HG03045 (cell line): ENCODE results near the gene ART4.
A peak's percentile ranks its signal among the peaks of the same experiment; 100 is the strongest.

Experiments used
- ATAC-seq: cut with Tn5 transposase; IDR thresholded peaks from one replicate; pipeline ENCODE4 v1.9.1; 2021; ENCODE audit warnings: mild to moderate bottlenecking, moderate library complexity; ENCODE audit not compliant: unreplicated experiment

Gene ART4

GRCh38 chr12:14811486-14811885, 31.8 kb downstream of the ART4 start:
- ATAC-seq, result no peak

- ATAC-seq, result no peak
Measured at GRCh38 chr12:14810953-14811483, 32.3 kb downstream of the ART4 start.

GRCh38 chr12:14810167-14810952, 33.0 kb downstream of the ART4 start:
- ATAC-seq, result no peak

DNA sequence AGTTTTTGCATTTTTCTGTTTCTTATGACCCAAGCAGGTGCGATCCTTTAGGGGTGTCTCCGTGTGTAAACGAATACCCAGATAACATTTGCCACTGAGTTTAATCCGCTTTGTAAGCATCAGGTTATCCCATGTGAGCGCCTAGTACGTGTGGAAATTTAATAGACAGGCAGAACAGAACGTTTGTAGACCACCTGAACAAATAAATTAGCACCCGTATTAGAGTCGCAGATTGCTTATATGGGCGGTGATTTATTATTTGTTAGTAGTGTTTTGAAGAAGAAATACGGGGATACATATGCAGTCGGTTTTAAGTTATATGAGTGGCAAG, 39.5 kb downstream of the ART4 start:
- ATAC-seq, result peak; percentile 19

DNA sequence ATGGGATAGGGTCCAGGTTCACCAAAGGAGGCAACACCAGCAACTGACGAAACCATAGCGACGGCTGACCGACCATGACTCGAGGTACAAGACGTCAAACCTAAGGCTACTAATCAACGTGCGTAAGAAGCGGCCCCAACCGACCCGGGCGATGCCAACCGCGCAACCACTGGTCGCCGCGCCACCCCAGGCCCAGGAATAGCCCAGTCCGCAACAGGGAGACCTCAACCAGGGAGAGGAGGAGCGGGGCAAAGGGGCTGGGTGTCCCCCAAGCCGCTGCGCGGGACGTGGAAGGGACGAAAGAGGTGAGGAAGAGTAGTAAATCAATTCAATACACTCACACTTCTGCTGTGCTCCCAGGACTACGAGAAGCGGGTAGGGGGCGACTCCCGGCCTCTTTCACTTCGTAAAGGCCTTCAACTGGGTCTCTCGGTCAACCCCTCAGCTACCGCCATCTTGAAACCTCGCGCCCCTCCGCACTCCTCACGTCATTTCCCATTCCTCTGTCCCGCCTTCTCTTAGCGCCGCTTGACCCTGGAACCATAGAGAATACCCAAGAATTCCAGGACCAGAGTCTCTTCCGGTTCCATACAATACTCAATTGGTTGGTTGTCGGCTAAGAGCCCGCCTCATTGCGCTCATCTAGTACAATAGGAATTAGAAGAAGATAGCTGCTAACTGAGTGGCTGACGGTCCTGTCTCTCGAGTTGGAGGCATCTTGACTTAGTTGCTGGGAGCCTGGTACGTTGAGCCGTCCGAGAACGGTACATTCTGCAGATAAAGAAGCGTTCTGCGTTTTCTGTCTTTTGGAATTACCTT, 40.1 kb downstream of the ART4 start, which contains the start of the genes C12orf60 and WBP11:
C12orf60 (plus strand) TSS at position 660 of the 819 bp plus-strand sequence. CDS start 19,266 bp downstream, outside the sequence.
WBP11 (minus strand) TSS at position 468 of the 819 bp plus-strand sequence. CDS start 2,095 bp downstream, outside the sequence.
- peak; percentile 100 for ATAC-seq

DNA sequence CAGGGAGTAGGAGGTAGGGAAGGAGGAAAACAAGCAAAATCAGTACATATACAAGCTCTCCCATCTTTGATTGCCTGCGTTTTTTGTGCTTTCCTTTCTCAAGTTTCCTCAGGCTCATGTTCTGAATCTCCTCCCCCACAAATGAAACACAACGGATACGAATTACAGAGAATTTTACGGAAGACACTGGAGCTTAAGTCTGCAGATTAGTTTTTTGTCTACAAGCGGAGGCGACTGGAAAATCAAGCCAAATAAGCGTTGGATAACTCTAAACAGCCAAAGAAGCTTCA, 40.7 kb downstream of the ART4 start:
- no peak for ATAC-seq

- ATAC-seq, result no peak
Measured at GRCh38 chr12:14802247-14802646, 41.1 kb downstream of the ART4 start.

GRCh38 chr12:14795028-14795448, 48.3 kb downstream of the ART4 start:
- ATAC-seq, result no peak

DNA sequence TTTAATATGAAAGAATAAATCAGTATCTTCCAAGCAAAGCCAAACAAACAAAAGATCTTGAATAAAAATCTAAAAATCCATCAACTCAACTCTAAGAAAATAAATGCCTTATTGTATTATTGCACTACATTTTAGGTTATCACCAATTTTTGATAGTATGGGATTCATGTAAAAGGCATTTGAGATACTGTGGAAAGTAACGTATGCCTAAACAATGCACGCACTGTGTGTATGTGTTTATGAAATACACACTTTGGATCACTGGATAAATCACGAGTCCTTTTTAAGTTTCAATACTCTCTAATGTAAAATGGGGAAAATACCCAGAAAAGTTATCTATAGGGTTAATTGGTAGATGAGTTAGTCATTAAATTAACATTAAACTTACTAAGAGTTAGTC, 57.8 kb downstream of the ART4 start:
- no peak for ATAC-seq

- no peak for ATAC-seq
Measured at GRCh38 chr12:14784471-14784870, 58.9 kb downstream of the ART4 start.

- ATAC-seq, result no peak
Measured at GRCh38 chr12:14782756-14783155, 60.6 kb downstream of the ART4 start.

DNA sequence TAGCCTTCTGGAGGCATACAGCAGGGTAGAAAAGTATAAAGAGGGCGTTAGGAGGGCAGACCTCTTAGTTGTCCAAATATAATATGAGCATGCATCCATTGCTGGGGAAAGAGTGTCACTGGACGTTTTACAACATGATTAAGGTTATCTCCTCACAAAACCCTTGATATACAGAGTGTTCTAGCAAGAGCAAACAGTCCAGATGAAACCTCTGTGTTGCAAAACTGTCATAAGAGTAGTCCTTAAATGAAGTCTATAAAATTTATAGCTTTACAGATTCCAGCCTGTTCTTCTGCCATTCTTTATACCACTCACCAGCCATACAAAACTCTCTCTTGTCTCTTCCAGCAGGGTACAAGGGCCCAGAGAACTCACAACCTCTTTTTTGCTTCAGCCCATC, 61.8 kb downstream of the ART4 start:
- no peak for ATAC-seq

DNA sequence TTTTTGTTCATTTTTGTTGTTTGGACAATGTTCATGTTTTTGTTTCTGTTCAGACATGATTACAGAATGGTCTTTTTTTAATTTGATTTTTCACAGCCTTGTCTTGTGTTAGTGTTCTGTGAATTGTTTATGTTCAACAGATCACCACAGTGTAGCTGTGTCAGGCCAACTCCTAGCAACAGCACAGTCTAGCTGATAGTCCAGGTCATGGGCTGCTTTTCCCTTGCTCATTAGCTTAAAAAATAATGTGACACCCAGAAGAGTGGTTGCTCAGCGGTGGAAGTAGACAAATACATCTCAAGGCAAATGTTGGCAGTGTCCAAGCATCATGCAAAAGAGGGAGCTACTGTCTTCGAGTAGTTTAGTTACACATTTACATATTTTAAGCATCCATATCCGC, 62.5 kb downstream of the ART4 start:
- no peak for ATAC-seq

DNA sequence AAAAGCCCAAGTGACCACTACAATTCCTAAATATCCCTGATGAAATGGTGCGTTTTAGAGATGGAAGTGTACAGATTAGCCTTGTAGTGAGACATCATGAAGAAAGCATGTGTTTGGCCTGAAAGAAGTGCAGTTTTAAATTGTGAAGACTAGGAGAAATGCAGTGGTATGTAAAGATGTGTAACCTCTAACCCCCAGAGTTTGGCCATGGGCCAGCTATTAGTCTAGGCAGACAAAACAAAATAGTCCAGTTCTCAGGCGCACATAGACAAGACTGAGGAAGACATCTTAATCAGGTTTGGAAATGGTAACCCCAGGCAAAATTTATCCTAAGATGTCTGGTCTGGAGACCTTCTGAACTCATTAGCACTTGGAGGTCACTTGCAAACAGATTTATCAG, 63.5 kb downstream of the ART4 start:
- ATAC-seq, result no peak

GRCh38 chr12:14777271-14777670, 66.1 kb downstream of the ART4 start:
- no peak for ATAC-seq

DNA sequence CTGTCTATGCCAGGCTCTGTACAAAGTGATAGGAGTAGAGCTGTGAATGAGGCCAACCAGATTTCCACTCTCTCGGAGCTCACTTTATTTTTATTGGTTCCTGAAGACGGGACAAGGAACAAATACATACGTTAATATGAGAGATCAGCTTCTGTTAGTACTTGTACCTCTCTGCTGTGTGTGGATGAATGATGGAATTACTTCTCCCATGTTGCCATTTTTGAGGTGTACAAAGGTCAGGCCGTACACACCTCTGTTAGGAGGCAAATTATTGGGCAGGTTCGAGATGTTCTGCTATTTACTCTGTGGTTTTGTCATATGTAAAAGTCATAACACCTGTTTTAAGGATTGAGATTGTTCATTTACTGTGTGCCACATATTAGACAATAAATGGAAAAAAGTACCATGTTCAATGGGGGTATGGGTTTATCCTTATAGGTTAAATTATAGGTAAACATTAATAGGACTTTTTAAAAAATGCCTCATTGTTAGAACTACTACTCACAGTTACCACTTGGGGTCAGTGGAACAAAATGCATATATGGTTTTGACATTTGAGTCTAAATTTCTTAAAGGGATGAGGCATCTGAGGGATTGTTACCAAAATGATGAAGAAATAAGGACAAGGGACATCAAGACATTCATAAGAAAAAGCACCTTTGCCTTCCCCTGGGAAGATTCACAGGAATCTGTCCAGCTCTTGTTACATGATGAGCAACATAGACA, 66.9 kb downstream of the ART4 start:
- no peak for ATAC-seq

DNA sequence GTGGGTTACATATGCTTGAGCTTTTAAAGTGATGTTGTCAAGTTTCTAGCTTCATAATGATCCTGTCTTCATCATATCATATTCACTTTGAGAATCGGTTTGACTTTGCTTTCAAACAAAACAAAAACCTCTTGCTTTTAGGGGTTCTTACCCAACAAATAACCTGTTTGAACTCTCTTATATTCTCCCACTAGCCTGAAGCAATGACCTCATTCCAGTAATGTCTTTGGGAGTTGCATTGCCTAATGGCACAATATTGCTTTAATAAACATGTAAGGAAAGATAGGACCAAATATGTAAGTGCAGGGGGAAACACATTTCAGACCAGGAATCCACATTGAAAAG, 67.7 kb downstream of the ART4 start:
- no peak for ATAC-seq
